PFSK-1 (cell line): ENCODE results near the gene MATN3.

Experiments
- FOXP2 ChIP-seq: optimal IDR thresholded peaks from 2 replicates; pipeline ENCODE3; 2011; ENCODE audit warnings: borderline replicate concordance, control low read depth, inconsistent platforms; ENCODE audit not compliant: insufficient read depth; ENCODE audit errors: extremely low read length, extremely low read depth
- POLR2AphosphoS5 ChIP-seq: IDR thresholded peaks from 2 replicates; pipeline ENCODE4 v1.6.1; 2012; ENCODE audit warnings: low read depth, mild to moderate bottlenecking, control low read depth, low read length, moderate library complexity
- REST ChIP-seq, 2 experiments: IDR thresholded peaks; 2 replicates each; pipeline versions ENCODE4 v1.6.1 to v1.8.0; 2011 to 2012; ENCODE audit warnings: low read depth in 2 of 2, low read length in 2 of 2, control low read depth in 1 of 2, inconsistent platforms in 1 of 2, mild to moderate bottlenecking in 1 of 2, moderate library complexity in 1 of 2; ENCODE audit not compliant: insufficient read depth in 1 of 2
- SIN3A ChIP-seq: IDR thresholded peaks from 2 replicates; pipeline ENCODE4 v1.6.1; 2012; ENCODE audit warnings: mild to moderate bottlenecking, low read length, moderate library complexity, borderline replicate concordance; ENCODE audit not compliant: insufficient read depth
- TAF1 ChIP-seq: IDR thresholded peaks from 2 replicates; pipeline ENCODE4 v1.6.1; 2012; ENCODE audit warnings: low read length, control low read depth, borderline replicate concordance; ENCODE audit not compliant: insufficient read depth

- TF ChIP-seq POLR2AphosphoS5 (no peak), SIN3A (no peak), TAF1 (no peak), REST (IDR thresholded peaks at IDR 0.05; ENCODE audit: insufficient read depth in 1 of 2, low read depth in 2 of 2, low read length in 2 of 2) (no peak), FOXP2 (no peak)
These were observed 49.1 kb downstream of the MATN3 start for GRCh38 chr2:19963386-19963785.
